Head of caudate nucleus (tissue), 42 donors: ENCODE data around the gene MPLKIP.
"Not testable (repeated sequence)": the region's sequence is repeated elsewhere in the genome, so short reads cannot be mapped to it uniquely, and the experiment has no call there.

Source experiments
- DNase-seq, 42 donors: peaks; one replicate each; pipeline versions ENCODE4 v3.0.0 to v3.0.0-alpha.2; 2020 to 2021; ENCODE audit warnings: mixed read lengths in 7 of 42
- intact Hi-C: fragments of 100-400 bp; cut with DNase I; formaldehyde crosslinking; loops from one replicate; pipeline ENCODE4 v1.15.0; 2022

MPLKIP gene

GRCh38 chr7:40137563-40137962 lies 3.1 kb upstream of the MPLKIP start:
- no peak for DNase-seq
- intact Hi-C loops, result no loop called here

GRCh38 chr7:40135317-40135610 lies 842 bp upstream of the MPLKIP start:
- peak in 6 of 42 donors; percentile 25 to 59 (median 43) for DNase-seq
- intact Hi-C loops, result loop anchor here (2.0 kb wide), 1 partner anchor 186 kb away; no protein-coding TSS in a partner anchor

DNA sequence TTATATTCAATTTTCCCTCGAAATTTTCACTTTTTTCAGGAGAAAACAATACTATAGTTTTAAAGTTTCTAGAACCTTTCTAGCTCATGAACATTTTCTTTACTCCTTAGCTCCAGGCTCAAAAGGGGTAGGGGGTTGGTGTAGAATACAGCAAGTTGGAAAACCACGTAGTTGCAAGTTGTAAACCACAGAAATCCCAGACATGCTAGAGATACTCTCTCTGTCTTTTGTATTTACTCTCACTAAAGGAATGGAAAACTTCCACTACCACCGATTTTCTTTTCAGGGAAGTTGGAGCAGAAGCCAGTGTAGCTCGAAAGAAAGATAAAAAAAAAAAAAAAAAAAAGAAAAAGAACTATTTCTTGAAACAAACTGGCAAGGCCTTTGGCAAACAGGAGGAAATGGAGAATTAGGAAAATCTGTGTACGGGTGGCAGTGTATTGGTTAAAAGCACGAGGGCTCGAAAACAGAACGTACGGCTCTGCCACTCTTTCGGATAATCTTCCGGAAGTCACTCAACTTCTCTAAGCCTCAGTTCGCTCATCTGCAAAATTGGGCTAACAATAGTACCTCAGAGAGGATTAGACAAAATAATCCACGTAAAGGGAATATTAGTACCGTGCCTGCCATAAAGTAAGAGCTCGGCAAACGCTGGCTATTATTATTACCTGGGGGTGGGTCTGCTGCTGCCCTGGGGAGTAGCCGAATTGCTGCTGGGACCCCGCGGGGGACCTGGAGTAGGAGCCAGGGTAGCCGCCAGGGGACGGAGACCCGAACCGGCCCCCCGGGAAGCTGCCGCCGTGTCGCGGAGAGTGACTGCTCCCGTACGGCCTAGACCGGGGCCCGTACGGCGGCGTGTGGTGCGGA lies 628 bp downstream of the MPLKIP start:
- intact Hi-C loops, result loop anchor here (2.0 kb wide), 1 partner anchor 185 kb away; no protein-coding TSS in a partner anchor
- DNase-seq, result peak in 6 of 42 donors; percentile 3 to 39 (median 10)

DNA sequence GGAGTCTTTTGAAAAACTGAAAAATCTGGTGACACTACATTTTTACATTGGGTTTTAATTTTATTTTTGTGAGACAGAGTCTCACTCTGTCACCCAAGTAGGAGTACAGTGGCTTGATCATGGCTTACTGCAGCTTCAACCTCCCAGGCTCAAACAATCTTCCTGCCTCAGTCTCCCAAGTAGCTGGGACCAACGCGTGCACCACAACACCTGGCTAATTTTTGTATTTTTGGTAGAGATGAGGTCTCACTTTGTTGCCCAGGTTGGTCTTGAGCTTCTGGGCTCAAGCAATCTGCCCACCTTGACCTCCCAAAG lies 11.5 kb downstream of the MPLKIP start:
- intact Hi-C loops, result no loop called here
- no peak for DNase-seq

GRCh38 chr7:40122100-40122939 lies 12.1 kb downstream of the MPLKIP start:
- DNase-seq, intact Hi-C loops: not testable (repeated sequence)

- no peak for DNase-seq
- intact Hi-C loops, result no loop called here
Observed at GRCh38 chr7:40120020-40120419, 14.4 kb downstream of the MPLKIP start.

GRCh38 chr7:40118201-40118600 lies 16.2 kb downstream of the MPLKIP start:
- intact Hi-C loops, DNase-seq: not testable (repeated sequence)

GRCh38 chr7:40117199-40117598 lies 17.2 kb downstream of the MPLKIP start:
- DNase-seq, intact Hi-C loops: not testable (repeated sequence)

- intact Hi-C loops, result no loop called here
- no peak for DNase-seq
Observed at GRCh38 chr7:40115936-40116335, 18.5 kb downstream of the MPLKIP start.

DNA sequence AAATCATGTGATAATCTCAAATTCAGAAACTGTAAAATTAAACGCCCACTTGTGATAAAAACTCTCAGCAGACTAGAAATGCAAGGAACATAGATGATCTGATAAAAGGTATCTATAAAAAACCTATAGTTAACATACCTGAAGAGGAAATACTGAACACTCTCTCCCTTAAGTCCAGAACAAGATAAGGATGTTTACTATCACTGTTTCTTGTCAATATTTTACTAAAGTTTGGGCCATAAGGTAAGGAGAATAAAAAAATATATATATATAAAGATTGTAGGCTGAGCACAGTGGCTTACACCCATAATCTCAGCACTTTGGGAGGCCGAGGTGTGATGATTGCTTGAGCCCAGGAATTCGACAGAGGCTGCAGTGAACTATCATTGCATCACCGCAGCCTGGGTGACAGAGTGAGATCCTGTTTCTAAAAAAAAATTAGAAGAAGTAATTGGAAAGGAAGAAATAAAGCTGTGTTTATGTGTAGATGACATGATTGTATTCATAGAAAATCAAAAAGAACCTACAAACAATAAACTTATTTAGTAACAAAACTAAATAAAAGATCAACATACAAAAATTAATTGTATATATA lies 28.4 kb downstream of the MPLKIP start:
- intact Hi-C loops, result no loop called here
- DNase-seq, result peak in 5 of 42 donors; percentile 14 to 44 (median 23)

GRCh38 chr7:40102897-40103296 lies 31.5 kb downstream of the MPLKIP start:
- intact Hi-C loops, result no loop called here
- no peak for DNase-seq

GRCh38 chr7:40101201-40101600 lies 33.2 kb downstream of the MPLKIP start:
- intact Hi-C loops, result no loop called here
- no peak for DNase-seq

DNA sequence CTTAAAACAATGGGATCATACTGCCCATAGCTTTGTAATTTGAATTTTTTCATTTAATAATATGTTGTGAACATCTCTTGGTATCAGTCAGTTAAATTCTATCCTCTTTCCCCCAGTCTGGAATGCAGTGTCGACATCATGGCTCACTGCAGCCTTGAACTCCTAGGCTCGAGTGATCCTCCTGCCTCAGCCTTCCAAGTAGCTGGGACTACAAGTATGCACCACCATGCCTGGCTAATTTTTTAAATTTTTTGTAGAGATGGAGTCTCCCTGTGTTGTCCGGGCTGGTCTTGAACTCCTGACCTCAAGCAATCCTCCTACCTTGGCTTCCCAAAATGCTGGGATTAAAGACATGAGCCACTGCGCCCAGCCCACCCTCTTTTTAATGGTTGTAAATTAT lies 34.6 kb downstream of the MPLKIP start:
- intact Hi-C loops, result no loop called here
- DNase-seq, result no peak

- no peak for DNase-seq
- intact Hi-C loops, result no loop called here
Observed at GRCh38 chr7:40098810-40099209, 35.6 kb downstream of the MPLKIP start.

DNA sequence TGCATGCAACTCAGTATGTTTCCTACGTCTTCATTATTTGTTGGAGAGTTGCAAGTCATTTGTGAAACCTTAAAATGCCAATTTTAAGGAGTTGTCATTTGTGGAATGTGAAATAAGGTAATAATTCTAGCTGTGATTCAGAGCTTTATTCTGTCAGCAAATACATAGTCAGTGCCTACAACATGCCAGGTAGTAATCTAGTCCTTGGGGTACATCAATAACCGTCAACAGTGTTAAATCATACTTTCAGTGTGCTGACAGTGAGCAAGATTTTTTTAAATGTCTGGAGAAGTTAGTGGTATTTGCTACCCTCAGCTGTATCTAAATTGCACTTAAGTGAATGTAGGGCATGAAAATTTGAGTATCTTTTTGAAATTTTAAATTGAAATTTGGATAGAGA lies 36.7 kb downstream of the MPLKIP start:
- intact Hi-C loops, result no loop called here
- DNase-seq, result no peak

GRCh38 chr7:40095695-40096327 lies 38.6 kb downstream of the MPLKIP start:
- intact Hi-C loops, result no loop called here
- no peak for DNase-seq

DNA sequence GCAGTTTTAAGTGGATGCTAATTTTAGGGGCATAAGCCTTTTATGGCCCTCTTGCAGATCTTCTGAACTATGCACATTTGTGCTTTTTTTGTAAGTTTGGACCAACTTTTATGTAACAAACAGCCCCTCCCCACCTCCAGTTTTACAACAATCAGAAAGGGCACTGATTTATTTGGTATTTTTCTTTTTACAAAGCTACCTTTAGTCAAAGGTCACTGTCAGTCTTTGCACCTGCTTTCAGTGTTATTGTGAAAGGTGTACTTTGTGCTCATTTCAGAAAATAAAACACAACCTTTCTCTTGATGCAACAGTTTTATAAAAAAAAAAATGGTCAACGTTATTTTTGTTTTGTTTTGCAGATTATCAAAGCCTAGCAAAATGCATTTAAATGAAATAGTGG lies 39.2 kb downstream of the MPLKIP start:
- DNase-seq, result no peak
- intact Hi-C loops, result no loop called here

- DNase-seq, result no peak
- intact Hi-C loops, result no loop called here
Observed at GRCh38 chr7:40093631-40094350, 40.6 kb downstream of the MPLKIP start.

DNA sequence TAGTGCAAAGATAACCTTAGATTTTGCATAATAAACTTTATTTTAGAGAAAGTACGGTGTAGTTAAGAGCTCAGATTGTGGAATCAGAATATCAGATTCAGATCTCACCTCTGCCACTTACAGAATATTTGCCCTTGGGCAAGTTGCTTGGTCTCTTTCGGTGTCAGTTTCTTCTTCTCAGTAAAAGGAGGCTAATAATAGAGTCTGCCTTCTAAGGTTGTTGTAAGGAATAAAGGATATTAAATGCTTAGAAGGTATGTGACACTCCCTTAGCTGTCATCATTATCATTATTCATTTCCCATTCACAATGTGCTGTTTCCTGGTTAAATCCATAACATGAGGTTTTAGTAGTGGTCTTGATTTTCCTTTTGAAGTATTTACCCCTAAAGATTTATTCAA lies 42.2 kb downstream of the MPLKIP start:
- DNase-seq, result no peak
- intact Hi-C loops, result no loop called here
